ENCODE results near the gene ADGRD1.

Gene ADGRD1

GRCh38 chr12:131093971-131094830 is 140.5 kb downstream of the ADGRD1 start:
- no peak for TF ChIP-seq TEAD4 (IDR thresholded peaks at IDR 0.05)

- TF ChIP-seq CEBPB (IDR thresholded peaks at IDR 0.05): no peak
Observed at GRCh38 chr12:131094831-131095805, 141.4 kb downstream of the ADGRD1 start.

DNA sequence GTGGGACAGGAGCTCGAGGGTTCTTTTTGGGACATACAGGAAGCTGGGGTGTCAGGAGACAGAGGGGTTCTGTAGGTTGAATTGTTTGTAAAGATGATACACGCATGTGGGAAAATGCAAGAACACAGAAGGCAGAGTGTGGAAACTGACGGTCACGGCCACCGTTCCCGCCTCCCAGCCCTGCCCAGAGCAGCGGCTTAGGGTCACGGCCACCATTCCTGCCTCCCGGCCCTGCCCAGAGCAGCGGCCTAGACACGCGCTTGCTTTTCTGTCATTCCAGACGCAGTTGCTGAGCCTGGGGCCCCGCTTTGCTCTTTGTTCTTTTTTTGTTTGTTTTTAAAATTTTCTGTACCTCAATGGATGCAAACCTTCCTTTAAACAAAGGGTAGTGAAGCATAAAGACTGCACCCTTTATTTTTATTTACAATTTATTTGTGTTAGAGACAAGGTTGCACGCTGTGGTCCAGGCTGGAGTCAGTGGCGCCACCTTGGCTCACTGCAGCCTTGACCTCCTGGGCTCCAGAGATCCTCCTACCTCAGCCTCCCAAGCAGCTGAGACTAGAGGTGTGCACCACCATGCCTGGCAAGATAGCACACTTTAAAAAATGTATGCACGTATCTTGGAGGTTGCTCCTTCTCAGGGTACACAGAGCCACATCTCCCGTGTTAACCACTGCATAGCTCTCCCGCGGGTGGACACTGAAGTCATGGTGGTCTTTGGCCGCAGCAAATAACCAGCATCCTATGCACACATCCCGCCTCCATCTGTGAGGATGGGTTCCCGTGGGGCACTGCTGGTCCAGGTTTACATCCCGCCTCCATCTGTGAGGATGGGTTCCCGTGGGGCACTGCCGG is 142.3 kb downstream of the ADGRD1 start:
- TF ChIP-seq USF1 (IDR thresholded peaks at IDR 0.05) (no peak), FOXM1 (IDR thresholded peaks at IDR 0.05; ENCODE audit: borderline replicate concordance, low read depth) (no peak), TEAD4 (IDR thresholded peaks at IDR 0.05) (no peak), ZBTB7A (IDR thresholded peaks at IDR 0.05; ENCODE audit: low read depth) (no peak), TCF12 (IDR thresholded peaks at IDR 0.05; ENCODE audit: low read depth) (no peak), YY1 (IDR thresholded peaks at IDR 0.05; ENCODE audit: low read depth) (no peak), NFIC (IDR thresholded peaks at IDR 0.05) (no peak), MAX (IDR thresholded peaks at IDR 0.05) (no peak), EP300 (IDR thresholded peaks at IDR 0.05; ENCODE audit: borderline replicate concordance) (no peak), TAF1 (IDR thresholded peaks at IDR 0.05; ENCODE audit: low read depth) (no peak), EGR1 (IDR thresholded peaks at IDR 0.05) (no peak)
- TF ChIP-seq, protein P1, sequence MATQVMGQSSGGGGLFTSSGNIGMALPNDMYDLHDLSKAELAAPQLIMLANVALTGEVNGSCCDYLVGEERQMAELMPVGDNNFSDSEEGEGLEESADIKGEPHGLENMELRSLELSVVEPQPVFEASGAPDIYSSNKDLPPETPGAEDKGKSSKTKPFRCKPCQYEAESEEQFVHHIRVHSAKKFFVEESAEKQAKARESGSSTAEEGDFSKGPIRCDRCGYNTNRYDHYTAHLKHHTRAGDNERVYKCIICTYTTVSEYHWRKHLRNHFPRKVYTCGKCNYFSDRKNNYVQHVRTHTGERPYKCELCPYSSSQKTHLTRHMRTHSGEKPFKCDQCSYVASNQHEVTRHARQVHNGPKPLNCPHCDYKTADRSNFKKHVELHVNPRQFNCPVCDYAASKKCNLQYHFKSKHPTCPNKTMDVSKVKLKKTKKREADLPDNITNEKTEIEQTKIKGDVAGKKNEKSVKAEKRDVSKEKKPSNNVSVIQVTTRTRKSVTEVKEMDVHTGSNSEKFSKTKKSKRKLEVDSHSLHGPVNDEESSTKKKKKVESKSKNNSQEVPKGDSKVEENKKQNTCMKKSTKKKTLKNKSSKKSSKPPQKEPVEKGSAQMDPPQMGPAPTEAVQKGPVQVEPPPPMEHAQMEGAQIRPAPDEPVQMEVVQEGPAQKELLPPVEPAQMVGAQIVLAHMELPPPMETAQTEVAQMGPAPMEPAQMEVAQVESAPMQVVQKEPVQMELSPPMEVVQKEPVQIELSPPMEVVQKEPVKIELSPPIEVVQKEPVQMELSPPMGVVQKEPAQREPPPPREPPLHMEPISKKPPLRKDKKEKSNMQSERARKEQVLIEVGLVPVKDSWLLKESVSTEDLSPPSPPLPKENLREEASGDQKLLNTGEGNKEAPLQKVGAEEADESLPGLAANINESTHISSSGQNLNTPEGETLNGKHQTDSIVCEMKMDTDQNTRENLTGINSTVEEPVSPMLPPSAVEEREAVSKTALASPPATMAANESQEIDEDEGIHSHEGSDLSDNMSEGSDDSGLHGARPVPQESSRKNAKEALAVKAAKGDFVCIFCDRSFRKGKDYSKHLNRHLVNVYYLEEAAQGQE (IDR thresholded peaks at IDR 0.05; ENCODE audit: low read depth): no peak

DNA sequence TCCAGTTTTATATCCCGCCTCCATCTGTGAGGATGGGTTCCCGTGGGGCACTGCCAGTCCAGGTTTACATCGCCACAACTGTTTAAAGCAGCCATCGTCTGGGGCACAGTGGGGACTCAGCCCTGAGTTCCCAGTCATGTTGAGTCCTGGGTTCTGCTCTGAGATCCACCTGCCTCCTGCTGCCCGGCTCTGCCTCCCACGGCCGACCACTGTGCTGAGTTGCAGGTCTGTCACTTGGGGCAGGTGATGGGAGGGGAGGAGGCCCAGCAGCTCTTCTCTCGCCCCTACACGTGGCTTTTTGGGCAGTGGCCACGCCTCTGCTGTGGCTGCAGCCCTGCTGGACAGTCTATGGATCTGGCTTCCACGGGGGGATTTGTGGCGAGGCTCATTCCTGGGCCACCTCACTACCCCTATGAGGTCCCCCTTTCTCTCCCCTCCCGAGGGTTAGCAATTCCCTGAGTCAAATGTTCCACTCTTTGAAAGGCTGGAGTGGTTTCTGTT is 143.0 kb downstream of the ADGRD1 start:
- no peak for TF ChIP-seq TCF12 (IDR thresholded peaks at IDR 0.05; ENCODE audit: low read depth)
- TF ChIP-seq MAX (IDR thresholded peaks at IDR 0.05): no peak
- TF ChIP-seq CEBPB (IDR thresholded peaks at IDR 0.05): no peak
- no peak for TF ChIP-seq CREB1 (IDR thresholded peaks at IDR 0.05; ENCODE audit: low read depth)
- TF ChIP-seq, protein P1 (IDR thresholded peaks at IDR 0.05; ENCODE audit: low read depth): no peak
- no peak for TF ChIP-seq EGR1 (IDR thresholded peaks at IDR 0.05)
- no peak for TF ChIP-seq EP300 (IDR thresholded peaks at IDR 0.05; ENCODE audit: borderline replicate concordance)
- no peak for TF ChIP-seq YY1 (IDR thresholded peaks at IDR 0.05; ENCODE audit: low read depth)
- no peak for TF ChIP-seq USF1 (IDR thresholded peaks at IDR 0.05)
- TF ChIP-seq NFIC (IDR thresholded peaks at IDR 0.05): no peak
- TF ChIP-seq TAF1 (IDR thresholded peaks at IDR 0.05; ENCODE audit: low read depth): no peak
- TF ChIP-seq RAD21 (IDR thresholded peaks at IDR 0.05; ENCODE audit: low read depth): no peak
